HEK293 (cell line): ENCODE results near the gene FAM83E.

Experiments
- CTCF ChIP-seq: fragments of 450-650 bp; formaldehyde crosslinking; IDR thresholded peaks from 2 replicates; pipeline ENCODE4 v1.5.1; 2016; ENCODE audit warnings: missing biosample characterization, missing genetic modification characterization
- HIC1 ChIP-seq: fragments of 450-650 bp; formaldehyde crosslinking; IDR thresholded peaks from 2 replicates; pipeline ENCODE4 v1.5.1; 2016; ENCODE audit warnings: missing biosample characterization, missing genetic modification characterization
- PRDM1 ChIP-seq: fragments of 450-650 bp; formaldehyde crosslinking; IDR thresholded peaks from 2 replicates; pipeline ENCODE4; 2016; ENCODE audit warnings: missing biosample characterization, missing genetic modification characterization
- REST ChIP-seq: fragments of 450-650 bp; formaldehyde crosslinking; IDR thresholded peaks from 2 replicates; pipeline ENCODE4 v1.5.1; 2016; ENCODE audit warnings: missing biosample characterization, missing genetic modification characterization
- ZBTB44 ChIP-seq: fragments of 450-650 bp; IDR thresholded peaks from 2 replicates; pipeline ENCODE4 v1.5.1; 2018; ENCODE audit warnings: missing biosample characterization, mild to moderate bottlenecking, missing genetic modification characterization
- ZNF274 ChIP-seq, 2 experiments: fragments of 200-500 bp in 1 of 2; fragments of 450-650 bp in 1 of 2; sonication (Bioruptor generic) in 1 of 2; formaldehyde crosslinking in 1 of 2; IDR thresholded peaks; 2 replicates each; pipeline versions ENCODE4 v1.5.1 to v1.6.1; 2014 to 2016; ENCODE audit warnings: borderline replicate concordance in 1 of 2, inconsistent platforms in 1 of 2, low read length in 1 of 2, missing biosample characterization in 1 of 2, missing genetic modification characterization in 1 of 2
- ZNF350 ChIP-seq: fragments of 450-650 bp; formaldehyde crosslinking; IDR thresholded peaks from 2 replicates; pipeline ENCODE4 v1.5.0; 2017; ENCODE audit warnings: missing biosample characterization, mild to moderate bottlenecking, missing genetic modification characterization
- ZNF398 ChIP-seq: fragments of 450-650 bp; formaldehyde crosslinking; IDR thresholded peaks from 2 replicates; pipeline ENCODE4 v1.5.1; 2017; ENCODE audit warnings: missing biosample characterization, missing genetic modification characterization
- ZNF514 ChIP-seq: fragments of 450-650 bp; formaldehyde crosslinking; IDR thresholded peaks from 2 replicates; pipeline ENCODE4 v1.5.1; 2016; ENCODE audit warnings: missing biosample characterization, missing genetic modification characterization
- ZNF596 ChIP-seq: fragments of 450-650 bp; IDR thresholded peaks from 2 replicates; pipeline ENCODE4 v1.5.0; 2018; ENCODE audit warnings: missing biosample characterization, mild to moderate bottlenecking, missing genetic modification characterization, moderate library complexity
- ZNF830 ChIP-seq: fragments of 450-650 bp; IDR thresholded peaks from 2 replicates; pipeline ENCODE4 v1.5.0; 2018; ENCODE audit warnings: missing biosample characterization, missing genetic modification characterization, low read depth, mild to moderate bottlenecking, moderate library complexity
- ZSCAN30 ChIP-seq: fragments of 450-650 bp; IDR thresholded peaks from 2 replicates; pipeline ENCODE4 v1.5.1; 2018; ENCODE audit warnings: missing biosample characterization, mild to moderate bottlenecking, missing genetic modification characterization, moderate library complexity

GRCh38 chr19:48578891-48579290 lies 36.0 kb downstream of the FAM83E start:
- no peak for TF ChIP-seq ZBTB44
- no peak for TF ChIP-seq ZSCAN30 (tag by site-specific recombination)
- no peak for TF ChIP-seq CTCF (tag by site-specific recombination)
- TF ChIP-seq ZNF830 (tag by site-specific recombination), result no peak
- no peak for TF ChIP-seq PRDM1 (tag by site-specific recombination)
- no peak for TF ChIP-seq ZNF350 (tag by site-specific recombination)
- no peak for TF ChIP-seq ZNF274 (IDR thresholded peaks at IDR 0.05; ENCODE audit: low read length)
- TF ChIP-seq ZNF274 (tag by site-specific recombination; IDR thresholded peaks at IDR 0.05; ENCODE audit: borderline replicate concordance), result no peak
- no peak for TF ChIP-seq ZNF596 (tag by site-specific recombination)
- no peak for TF ChIP-seq REST (tag by site-specific recombination)
- TF ChIP-seq ZNF398 (tag by site-specific recombination), result no peak
- no peak for TF ChIP-seq ZNF514 (tag by site-specific recombination)
- TF ChIP-seq HIC1 (tag by site-specific recombination), result no peak
